ENCODE results near the gene SNX27. TPM values are rescaled to one million over a fixed set of nuclear protein-coding genes. Genes with fewer than 3 reads are reported as not detected.

Gene SNX27
- 33.7 TPM for total RNA-seq
- long read RNA-seq, full-length matches to known transcripts, result 23 of 38 reads
- long read RNA-seq, partial matches to known transcripts, result 1 of 38 reads
- long read RNA-seq, other reads (novel, unspliced or antisense), result 14 of 38 reads

GRCh38 chr1:151611832-151612500 lies at the start of gene SNX27:
TSS of gene SNX27 (plus strand) at chr1:151612050. CDS start at chr1:151612202, 152 bp downstream.
- peak; percentile 97 for ATAC-seq
- DNase-seq, result peak; percentile 92
- intact Hi-C loops (cut with micrococcal nuclease), result no loop called here

- intact Hi-C loops (cut with micrococcal nuclease), result no loop called here
- ATAC-seq, result no peak
- no peak for DNase-seq
Measured at GRCh38 chr1:151562661-151563060, 49.2 kb upstream of the SNX27 start.

- intact Hi-C loops (cut with micrococcal nuclease), result no loop called here
- ATAC-seq (no peak), DNase-seq (no peak)
Measured at GRCh38 chr1:151563376-151563775, 48.5 kb upstream of the SNX27 start.

- ATAC-seq (no peak), DNase-seq (no peak)
- intact Hi-C loops (cut with micrococcal nuclease), result no loop called here
Measured at GRCh38 chr1:151565502-151566189, 46.2 kb upstream of the SNX27 start.

GRCh38 chr1:151568626-151569088 lies 43.2 kb upstream of the SNX27 start:
- no peak for DNase-seq
- ATAC-seq, result no peak
- intact Hi-C loops (cut with micrococcal nuclease), result no loop called here

DNA sequence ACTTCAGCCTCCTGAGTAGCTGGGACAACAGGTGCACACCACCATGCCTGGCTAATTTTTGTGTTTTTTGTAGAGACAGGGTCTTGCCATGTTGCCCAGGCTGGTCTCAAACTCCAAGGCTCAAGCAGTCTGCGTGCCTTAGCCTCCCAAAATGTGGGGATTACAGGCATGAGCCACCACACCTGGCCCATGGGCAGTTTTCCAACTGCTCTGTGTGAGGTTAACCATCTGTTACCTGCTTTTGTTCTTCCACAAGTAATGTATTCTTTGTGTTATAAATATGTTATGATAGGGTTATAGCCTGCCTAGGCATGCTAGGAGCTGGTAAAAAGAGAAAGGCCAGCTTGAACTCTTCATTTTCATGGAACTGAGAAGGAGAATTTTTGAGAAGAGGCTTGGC lies 41.0 kb upstream of the SNX27 start:
- intact Hi-C loops (cut with micrococcal nuclease), result no loop called here
- no peak for ATAC-seq

DNA sequence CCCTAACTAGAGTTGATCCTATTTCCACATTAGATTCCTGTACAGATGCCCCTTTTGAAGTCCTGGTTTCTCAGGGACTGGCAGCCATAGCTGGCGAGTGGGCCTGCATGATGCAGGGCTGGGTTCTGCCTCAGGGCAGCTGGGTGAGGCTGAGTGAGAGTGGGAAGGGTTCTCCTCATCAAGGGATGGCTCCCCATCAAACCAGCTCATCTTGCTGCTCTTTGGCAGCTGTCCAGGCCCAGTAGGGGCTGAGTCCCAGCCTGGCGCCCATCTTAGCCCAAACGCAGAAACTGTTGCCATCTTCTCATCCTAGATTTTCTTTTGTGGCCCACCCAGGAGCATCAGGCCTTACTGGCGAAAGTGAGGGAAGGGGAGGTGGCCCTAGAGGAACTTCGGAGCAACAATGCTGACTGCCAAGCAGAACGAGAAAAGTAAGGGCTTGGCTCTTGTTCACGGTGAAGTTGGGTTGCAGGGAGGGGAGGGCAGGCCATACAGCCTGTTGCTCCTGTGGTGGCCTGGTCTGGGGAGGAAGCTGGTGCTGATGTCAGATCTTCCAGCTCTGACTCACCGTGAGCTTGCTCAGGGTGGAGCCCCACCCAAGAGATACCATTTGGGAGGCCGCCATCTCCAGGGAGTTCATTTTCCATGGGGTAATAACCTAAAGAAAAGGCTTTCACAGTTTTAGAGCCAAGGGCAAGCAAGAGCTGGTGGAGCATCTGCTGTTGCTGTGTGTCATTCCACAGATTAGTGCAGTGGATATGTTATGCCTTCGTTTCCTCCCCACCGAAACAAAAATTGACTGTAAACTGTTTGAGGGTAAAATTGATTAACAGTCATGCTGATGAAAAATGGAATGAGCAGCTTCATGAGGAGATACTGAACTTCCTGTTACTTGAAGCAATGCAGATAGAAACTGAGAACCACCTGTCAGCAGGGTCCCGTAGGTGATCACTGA lies 37.0 kb upstream of the SNX27 start:
- intact Hi-C loops (cut with micrococcal nuclease), result no loop called here
- ATAC-seq (peak; percentile 30), DNase-seq (no peak)

More for the DNA sequence above, 41.0 kb upstream of the SNX27 start:
- no peak for DNase-seq

- DNase-seq (no peak), ATAC-seq (no peak)
- intact Hi-C loops (cut with micrococcal nuclease), result no loop called here
Measured at GRCh38 chr1:151577173-151577572, 34.7 kb upstream of the SNX27 start.

GRCh38 chr1:151578941-151579340 lies 32.9 kb upstream of the SNX27 start:
- DNase-seq (no peak), ATAC-seq (no peak)
- intact Hi-C loops (cut with micrococcal nuclease), result no loop called here

DNA sequence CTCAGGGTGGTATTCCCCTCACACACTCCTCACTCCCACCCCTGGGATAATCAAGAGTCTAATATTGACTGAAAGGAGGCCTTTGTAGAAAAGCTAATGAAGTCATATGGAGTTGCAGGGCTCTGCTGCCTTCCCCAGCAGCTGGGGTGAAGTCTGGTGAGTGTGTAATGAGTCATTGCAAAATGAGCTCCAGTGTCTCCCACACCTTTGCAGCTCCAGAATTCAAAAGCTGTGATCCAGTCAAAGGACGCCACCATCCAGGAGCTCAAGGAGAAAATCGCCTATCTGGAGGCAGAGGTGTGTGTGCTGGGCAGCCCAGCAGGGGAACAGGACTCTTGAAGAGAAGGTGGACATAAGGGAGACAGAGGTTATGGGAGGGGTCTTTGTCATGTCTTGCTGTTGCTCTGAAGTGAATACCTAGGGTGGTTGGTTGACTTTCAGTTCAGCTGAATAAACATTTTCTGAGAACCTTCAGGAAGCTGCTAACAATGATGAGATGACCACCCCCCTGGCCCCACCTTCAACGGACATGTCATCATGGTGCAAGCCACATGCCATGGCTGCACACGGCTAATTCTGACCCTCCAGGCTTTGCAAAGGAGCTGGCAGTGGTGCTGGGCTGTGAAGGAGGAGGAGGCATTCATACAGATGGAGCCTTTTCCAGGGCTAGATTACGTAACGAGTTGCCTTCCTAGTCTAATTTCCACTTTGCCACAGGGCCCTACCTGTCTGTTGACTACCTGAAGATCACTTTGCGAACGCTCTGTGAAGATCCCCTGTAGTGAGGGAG lies 32.2 kb upstream of the SNX27 start:
- intact Hi-C loops (cut with micrococcal nuclease), result no loop called here
- no peak for DNase-seq
- no peak for ATAC-seq

GRCh38 chr1:151581451-151581850 lies 30.4 kb upstream of the SNX27 start:
- no peak for ATAC-seq
- no peak for DNase-seq
- intact Hi-C loops (cut with micrococcal nuclease), result no loop called here

DNA sequence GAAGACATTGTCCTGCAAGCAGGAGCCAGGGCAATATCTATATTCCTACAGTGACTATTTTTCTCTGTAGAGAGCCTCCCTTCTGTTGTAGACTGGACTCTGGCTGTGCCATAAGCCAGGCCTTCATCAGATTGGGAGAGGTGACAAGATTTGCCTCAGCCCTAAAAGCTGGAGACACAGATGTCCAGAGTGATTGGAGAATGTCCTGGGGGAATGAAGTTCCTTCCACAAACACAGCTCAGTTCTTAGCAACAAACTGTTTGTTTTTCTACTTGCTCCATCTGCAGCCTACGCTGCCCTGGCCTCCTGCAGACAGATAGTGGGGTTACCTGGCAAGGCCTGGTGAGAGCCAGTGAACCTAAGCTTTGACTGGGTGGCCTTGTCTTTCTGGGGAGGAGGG lies 29.9 kb upstream of the SNX27 start:
- intact Hi-C loops (cut with micrococcal nuclease), result no loop called here
- DNase-seq (no peak), ATAC-seq (peak; percentile 18)

- intact Hi-C loops (cut with micrococcal nuclease), result no loop called here
- ATAC-seq, result no peak
- DNase-seq, result no peak
Measured at GRCh38 chr1:151583796-151584195, 28.1 kb upstream of the SNX27 start.

DNA sequence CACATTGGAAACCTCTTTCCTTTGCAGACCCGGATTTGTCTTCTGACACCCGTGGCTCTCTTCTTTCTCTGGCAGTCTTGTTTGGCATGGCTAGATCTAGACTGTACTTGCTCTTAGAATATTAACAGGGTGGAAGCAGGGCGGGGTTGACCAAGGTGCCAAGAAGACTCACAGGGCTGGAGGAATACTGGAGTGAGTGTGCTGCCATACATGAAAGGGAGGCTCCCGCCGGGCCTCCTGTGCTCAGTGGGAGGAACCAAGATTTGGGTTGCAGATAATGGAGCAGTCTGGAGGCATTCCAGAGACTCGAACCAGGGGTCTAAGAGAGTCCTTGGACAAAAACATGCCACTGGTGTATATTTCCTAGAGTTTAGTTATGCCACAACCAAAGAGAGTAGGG lies 27.6 kb upstream of the SNX27 start:
- DNase-seq (no peak), ATAC-seq (no peak)
- intact Hi-C loops (cut with micrococcal nuclease), result no loop called here

GRCh38 chr1:151584780-151585179 lies 27.1 kb upstream of the SNX27 start:
- intact Hi-C loops (cut with micrococcal nuclease), result no loop called here
- no peak for ATAC-seq
- DNase-seq, result no peak

DNA sequence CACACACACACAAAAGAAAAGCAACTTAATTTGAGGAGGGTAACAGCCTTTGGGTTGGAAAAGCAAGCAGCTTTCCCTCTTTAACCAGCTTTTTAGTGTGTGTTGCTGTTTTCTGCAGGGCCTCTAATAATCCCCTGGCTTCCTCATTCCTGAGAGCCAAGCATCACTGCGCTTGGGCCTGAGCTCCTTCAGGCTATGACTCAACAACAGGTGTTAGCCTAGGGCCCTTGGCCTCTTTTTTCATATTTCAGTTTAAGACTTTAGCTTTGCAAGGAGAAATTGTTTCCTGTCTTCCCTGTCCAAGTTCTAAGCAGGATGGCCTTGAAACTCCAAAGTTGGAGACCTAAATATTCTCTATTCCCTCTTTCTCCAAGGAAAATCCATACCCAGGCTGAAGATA lies 26.2 kb upstream of the SNX27 start:
- DNase-seq, result no peak
- ATAC-seq, result peak; percentile 63
- intact Hi-C loops (cut with micrococcal nuclease), result no loop called here

GRCh38 chr1:151590961-151591360 lies 20.9 kb upstream of the SNX27 start:
- intact Hi-C loops (cut with micrococcal nuclease), result loop anchor here (10.0 kb wide), 2 partner anchors 144 to 244 kb away; partner anchors contain the start of genes C2CD4D and RORC

GRCh38 chr1:151593730-151594129 lies 18.1 kb upstream of the SNX27 start:
- DNase-seq (no peak), ATAC-seq (no peak)
- intact Hi-C loops (cut with micrococcal nuclease), result loop anchor here (10.0 kb wide), 2 partner anchors 141 to 241 kb away; partner anchors contain the start of genes C2CD4D and RORC

More at GRCh38 chr1:151590961-151591360, 20.9 kb upstream of the SNX27 start:
- ATAC-seq (no peak), DNase-seq (no peak)

All from left ventricle myocardium superior (tissue), 1 donor.